AG04450 (cell line): ENCODE data around the gene SIRT3. TPM values are rescaled to one million over a fixed set of nuclear protein-coding genes. Genes with fewer than 3 reads are reported as not detected.

Source experiments
- CTCF ChIA-PET: fragments of 300-600, 350-600 bp; formaldehyde crosslinking; extraction: SDS; loops from one replicate; lab custom pipeline; 2022; ENCODE audit warnings: antibody characterized with exemption, inconsistent platforms; lab: Charles Lee
- POLR2A ChIA-PET: fragments of 350-600 bp; formaldehyde crosslinking; extraction: SDS; loops from one replicate; lab custom pipeline; 2021; ENCODE audit warnings: antibody characterized with exemption, inconsistent platforms; lab: Yijun Ruan, JAX
- DNase-seq: peaks from one replicate; pipeline ENCODE4 v3.0.0-alpha.2; 2011; ENCODE audit warnings: low read depth, low spot score
- H3K27ac ChIP-seq: one replicate; pipeline ENCODE4 v1.5.1; 2012; ENCODE audit warnings: low read depth, low read length, control low read depth
- H3K27me3 ChIP-seq: one replicate; pipeline ENCODE4 v1.6.0; 2012; ENCODE audit warnings: low read length; ENCODE audit not compliant: control insufficient read depth, insufficient read depth
- H3K4me3 ChIP-seq: 2 replicates; pipeline ENCODE4 v1.5.1; 2011; ENCODE audit warnings: mild to moderate bottlenecking, low read depth, low read length, control low read depth
- H3K9me3 ChIP-seq: 2 replicates; pipeline ENCODE4 v1.5.1; 2012; ENCODE audit warnings: low read length; ENCODE audit not compliant: control insufficient read depth, insufficient read depth
- polyA plus RNA-seq: library from polyadenylated mRNA; depleted of rRNA; stranded (reverse); fragments of >200 nt; gene quantifications from 2 replicates; pipeline ENCODE4 v1.2.3, GENCODE V29; 2011
- TF ChIP-seq, protein P1 (sequence below): IDR thresholded peaks from 2 replicates; pipeline ENCODE4 v1.5.1; 2011; ENCODE audit warnings: low read depth, low read length, control low read depth, inconsistent platforms

Gene SIRT3
- polyA plus RNA-seq, 1 experiment, result 15.8 TPM

DNA sequence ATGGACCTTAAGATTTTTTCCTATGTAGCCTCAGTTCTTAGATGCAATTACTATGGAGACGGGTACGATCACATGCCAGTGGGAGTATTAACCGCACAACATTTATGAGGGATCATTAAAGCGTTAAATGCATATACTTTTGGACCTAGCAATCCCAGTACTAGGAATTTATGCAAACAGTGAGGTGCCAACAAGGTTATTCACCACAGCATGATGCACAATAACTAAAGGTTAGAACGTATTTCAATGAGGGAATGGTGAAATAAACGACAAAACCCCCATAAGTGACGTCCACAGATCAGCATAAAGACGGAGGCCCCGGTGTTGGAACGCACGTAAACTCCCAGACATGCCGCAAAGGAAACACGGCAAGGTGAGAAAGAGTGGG, 539 bp downstream of the SIRT3 start:
- Histone ChIP-seq H3K27me3 (no peaks in the 10 kb centered on the region), H3K4me3 (peak overlapping the region; percentile 96), H3K9me3 (no peaks in the 10 kb centered on the region; the same call in 1 of the 2 replicates), H3K27ac (peak overlapping the region; percentile 65)
- TF ChIP-seq, protein P1, sequence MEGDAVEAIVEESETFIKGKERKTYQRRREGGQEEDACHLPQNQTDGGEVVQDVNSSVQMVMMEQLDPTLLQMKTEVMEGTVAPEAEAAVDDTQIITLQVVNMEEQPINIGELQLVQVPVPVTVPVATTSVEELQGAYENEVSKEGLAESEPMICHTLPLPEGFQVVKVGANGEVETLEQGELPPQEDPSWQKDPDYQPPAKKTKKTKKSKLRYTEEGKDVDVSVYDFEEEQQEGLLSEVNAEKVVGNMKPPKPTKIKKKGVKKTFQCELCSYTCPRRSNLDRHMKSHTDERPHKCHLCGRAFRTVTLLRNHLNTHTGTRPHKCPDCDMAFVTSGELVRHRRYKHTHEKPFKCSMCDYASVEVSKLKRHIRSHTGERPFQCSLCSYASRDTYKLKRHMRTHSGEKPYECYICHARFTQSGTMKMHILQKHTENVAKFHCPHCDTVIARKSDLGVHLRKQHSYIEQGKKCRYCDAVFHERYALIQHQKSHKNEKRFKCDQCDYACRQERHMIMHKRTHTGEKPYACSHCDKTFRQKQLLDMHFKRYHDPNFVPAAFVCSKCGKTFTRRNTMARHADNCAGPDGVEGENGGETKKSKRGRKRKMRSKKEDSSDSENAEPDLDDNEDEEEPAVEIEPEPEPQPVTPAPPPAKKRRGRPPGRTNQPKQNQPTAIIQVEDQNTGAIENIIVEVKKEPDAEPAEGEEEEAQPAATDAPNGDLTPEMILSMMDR, result no peak
- ChIA-PET CTCF (no interaction called here), POLR2A (interaction anchor here (1.1 kb wide), 1 partner anchor 27 kb away, joined by 3 read pairs; no protein-coding TSS in a partner anchor)
- DNase-seq, result no peak

DNA sequence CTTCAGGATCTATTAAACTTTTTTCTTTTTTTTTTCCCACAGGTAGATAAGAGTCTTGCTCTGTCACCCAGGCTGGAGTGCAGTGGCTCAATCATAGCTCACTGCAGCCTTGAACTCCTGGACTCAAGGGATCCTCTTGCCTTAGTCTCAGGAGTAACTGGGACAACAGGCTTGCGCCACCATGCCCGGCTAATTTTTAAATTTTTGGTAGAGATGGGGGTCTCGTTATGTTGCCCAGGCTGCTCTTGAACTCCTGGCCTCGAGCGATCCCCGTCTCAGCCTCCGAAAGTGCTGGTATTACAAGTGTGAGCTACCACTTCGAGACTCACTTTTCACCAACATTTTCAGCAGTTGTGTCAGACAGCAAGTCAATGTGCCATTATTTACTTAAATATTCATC, 962 bp downstream of the SIRT3 start:
- DNase-seq, result no peak

DNA sequence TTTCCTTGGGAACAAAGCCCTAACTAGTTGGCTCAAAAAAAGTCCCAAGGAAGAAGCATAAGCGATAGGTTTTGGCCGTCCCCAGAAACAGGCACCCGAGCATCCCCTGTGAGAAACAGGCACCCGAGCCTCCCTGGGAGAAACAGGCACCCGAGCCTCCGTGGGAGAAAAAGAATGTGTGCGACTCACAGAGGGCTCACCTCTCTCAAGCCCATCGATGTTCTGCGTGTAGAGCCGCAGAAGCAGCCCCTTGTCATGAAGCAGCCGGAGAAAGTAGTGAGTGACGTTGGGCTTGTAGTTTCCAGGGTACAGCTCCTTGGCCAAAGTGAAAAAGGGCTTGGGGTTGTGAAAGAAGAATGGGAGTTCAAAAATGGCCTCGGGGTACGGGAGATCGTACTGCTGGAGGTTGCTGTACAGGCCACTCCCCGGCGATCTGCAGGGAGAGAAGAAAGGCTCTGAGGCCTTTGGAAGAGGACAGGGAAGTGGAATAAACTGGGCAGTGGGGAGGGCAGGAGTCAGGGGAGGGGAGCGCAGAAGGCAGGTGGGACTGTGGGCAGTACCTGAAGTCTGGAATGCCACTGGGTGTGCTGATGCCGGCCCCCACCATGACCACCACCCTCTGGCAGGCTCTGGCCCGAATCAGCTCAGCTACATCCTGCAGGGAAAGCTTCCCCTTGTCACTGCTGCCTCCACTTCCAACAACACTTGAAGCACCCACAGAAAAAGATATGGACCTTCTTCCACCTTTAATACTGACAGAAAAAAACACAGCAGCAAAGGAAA, 3.2 kb downstream of the SIRT3 start:
- Histone ChIP-seq H3K27ac (no peak overlapping the region), H3K4me3 (no peak overlapping the region), H3K27me3 (no peaks in the 10 kb centered on the region), H3K9me3 (no peaks in the 10 kb centered on the region; the same call in 1 of the 2 replicates)
- no peak for DNase-seq
- ChIA-PET CTCF (no interaction called here), POLR2A (no interaction called here)
- TF ChIP-seq, protein P1, result no peak

More for the DNA sequence above, 962 bp downstream of the SIRT3 start:
- CTCF ChIA-PET, result no interaction called here
- POLR2A ChIA-PET, result no interaction called here
- H3K9me3 ChIP-seq, result no peaks in the 10 kb centered on the region; the same call in 1 of the 2 replicates
- H3K27ac ChIP-seq, result no peak overlapping the region
- peak overlapping the region; percentile 96 for H3K4me3 ChIP-seq
- TF ChIP-seq, protein P1, result no peak
- no peaks in the 10 kb centered on the region for H3K27me3 ChIP-seq

DNA sequence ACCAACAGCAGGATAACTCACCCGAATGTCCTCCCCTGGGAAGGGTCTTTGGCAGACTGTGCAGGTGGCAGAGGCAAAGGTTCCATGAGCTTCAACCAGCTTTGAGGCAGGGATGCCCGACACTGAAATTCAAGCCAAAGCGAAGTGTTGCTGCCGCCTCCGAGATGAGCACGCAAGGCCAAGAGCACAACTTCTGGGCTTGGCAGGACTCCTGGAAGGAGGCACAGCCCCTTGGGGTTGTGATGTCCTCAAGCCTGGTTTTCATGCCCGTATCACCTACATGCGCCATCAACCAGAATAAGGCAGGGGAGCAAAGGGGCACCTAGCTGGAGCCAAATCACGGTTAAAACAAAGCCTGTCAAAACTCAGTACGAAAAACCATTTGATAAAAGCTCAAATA, 5.7 kb downstream of the SIRT3 start:
- TF ChIP-seq, protein P1, result no peak
- Histone ChIP-seq H3K4me3 (no peak overlapping the region), H3K27me3 (no peaks in the 10 kb centered on the region), H3K27ac (no peak overlapping the region), H3K9me3 (no peaks in the 10 kb centered on the region; the same call in 1 of the 2 replicates)
- CTCF ChIA-PET, result no interaction called here
- no peak for DNase-seq
- POLR2A ChIA-PET, result interaction anchor here (0.8 kb wide), 1 partner anchor 23 kb away, joined by 5 read pairs; the partner anchor contains the start of genes BET1L and RIC8A

DNA sequence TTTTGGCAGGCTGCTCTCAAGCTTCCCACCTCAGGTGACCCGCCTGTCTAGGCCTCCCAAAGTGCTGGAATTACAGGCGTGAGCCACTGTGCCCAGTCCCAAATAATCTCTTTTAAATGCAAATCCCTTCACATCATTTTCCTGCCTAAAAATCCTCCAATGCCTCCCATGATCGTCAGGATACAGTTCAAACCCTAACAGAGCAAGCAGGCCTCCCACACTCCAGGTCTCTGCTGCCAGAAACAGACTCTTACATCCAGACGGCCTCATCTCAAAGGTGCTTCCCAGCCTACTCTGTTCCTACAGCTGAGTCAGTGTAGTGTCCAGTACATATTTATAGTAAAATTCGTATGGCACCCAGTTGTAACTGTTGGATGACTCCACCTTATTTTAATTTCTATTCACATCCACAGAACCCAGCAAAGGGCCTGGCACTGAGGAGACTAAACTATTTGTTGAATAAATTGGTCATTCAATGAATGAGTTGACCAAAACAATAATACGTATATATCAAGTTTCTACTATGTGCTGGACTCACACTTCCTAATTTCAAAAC, 8.2 kb downstream of the SIRT3 start:
- CTCF ChIA-PET, result interaction anchor here (1.1 kb wide), 1 partner anchor 12 kb away, joined by 3 read pairs; no protein-coding TSS in a partner anchor
- H3K27me3 ChIP-seq, result no peaks in the 10 kb centered on the region
- no peaks in the 10 kb centered on the region for H3K9me3 ChIP-seq
- POLR2A ChIA-PET, result no interaction called here
- no peak overlapping the region for H3K4me3 ChIP-seq
- H3K27ac ChIP-seq, result no peak overlapping the region
- TF ChIP-seq, protein P1, result no peak
- DNase-seq, result no peak
